A673 (cell line): Measurements from ENCODE around the gene TREML4.

Source experiments
- CTCF ChIP-seq: fragments of 300-800, 200-600 bp; sonication (generic); conservative IDR thresholded peaks from 2 replicates; pipeline ENCODE4 v1.5.1; 2017; ENCODE audit warnings: low read depth, mild to moderate bottlenecking, antibody characterized with exemption, low read length, moderate library complexity, mixed read lengths
- EZH2 ChIP-seq: fragments of 200-600 bp; sonication (generic); IDR thresholded peaks from 2 replicates; pipeline ENCODE4 v1.6.1; 2017; ENCODE audit warnings: borderline replicate concordance, low read depth, mild to moderate bottlenecking, mixed read lengths, antibody characterized with exemption, low read length; ENCODE audit not compliant: poor library complexity, severe bottlenecking

GRCh38 chr6:41255638-41256246 is 27.6 kb downstream of the TREML4 start:
- TF ChIP-seq CTCF (no peak), EZH2 (no peak)
